ENCODE data around the gene CKAP2. TPM values are rescaled to one million over a fixed set of nuclear protein-coding genes. Genes with fewer than 3 reads are reported as not detected.

The CKAP2 gene
- total RNA-seq, 3 donors from 2014 or later = 5.7 to 18.8 (median 9.8) TPM

DNA sequence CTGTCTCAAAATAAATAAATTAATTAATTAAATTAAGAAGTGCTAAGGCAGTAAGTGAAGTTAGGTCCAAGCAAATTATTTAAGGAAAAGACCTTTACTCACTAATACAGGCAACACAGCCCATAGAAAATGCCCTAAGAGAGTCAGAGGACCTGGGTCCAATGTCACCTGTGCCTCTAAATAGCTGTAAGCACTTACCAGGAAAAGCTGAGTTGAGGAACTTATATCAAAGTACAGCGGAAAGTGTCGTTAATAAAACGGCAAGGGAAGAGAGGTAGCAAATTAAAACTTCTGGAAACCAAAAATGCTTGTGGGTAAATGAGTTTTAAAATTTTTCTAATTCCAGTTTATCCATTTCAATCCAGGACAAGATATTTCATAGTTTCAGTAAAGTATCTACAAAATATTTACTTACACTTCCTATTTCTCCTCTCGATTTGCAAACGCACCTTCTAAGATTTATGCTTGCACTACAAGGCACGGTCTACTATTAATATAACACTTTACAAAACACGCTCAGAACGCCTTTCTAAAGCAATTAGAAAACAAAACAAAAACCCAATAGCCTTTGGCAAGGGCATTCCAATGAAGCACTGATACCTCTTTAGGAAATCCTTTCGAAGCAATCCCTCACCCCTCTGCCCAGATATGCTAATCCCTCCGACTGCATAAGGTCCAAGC is 5.8 kb upstream of the CKAP2 start:
- Histone ChIP-seq H3K9me3 (no peaks in the 10 kb centered on the region), H3K36me3 (ENCODE audit: low read depth) (no peaks in the 10 kb centered on the region), H3K4me3 (peak overlapping the region; percentile 94), H3K4me1 (ENCODE audit: low read depth) (peaks cover 20% of the 10 kb centered on the region)
- DNase-seq (no peak), ATAC-seq (no peak)
- intact Hi-C loops (cut with DNase I, micrococcal nuclease) = loop anchor here in 1 of 2 donors (10.0 kb wide), 1 partner anchor 105 kb away; no protein-coding TSS in a partner anchor
- TF ChIP-seq, protein P1, sequence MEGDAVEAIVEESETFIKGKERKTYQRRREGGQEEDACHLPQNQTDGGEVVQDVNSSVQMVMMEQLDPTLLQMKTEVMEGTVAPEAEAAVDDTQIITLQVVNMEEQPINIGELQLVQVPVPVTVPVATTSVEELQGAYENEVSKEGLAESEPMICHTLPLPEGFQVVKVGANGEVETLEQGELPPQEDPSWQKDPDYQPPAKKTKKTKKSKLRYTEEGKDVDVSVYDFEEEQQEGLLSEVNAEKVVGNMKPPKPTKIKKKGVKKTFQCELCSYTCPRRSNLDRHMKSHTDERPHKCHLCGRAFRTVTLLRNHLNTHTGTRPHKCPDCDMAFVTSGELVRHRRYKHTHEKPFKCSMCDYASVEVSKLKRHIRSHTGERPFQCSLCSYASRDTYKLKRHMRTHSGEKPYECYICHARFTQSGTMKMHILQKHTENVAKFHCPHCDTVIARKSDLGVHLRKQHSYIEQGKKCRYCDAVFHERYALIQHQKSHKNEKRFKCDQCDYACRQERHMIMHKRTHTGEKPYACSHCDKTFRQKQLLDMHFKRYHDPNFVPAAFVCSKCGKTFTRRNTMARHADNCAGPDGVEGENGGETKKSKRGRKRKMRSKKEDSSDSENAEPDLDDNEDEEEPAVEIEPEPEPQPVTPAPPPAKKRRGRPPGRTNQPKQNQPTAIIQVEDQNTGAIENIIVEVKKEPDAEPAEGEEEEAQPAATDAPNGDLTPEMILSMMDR (IDR thresholded peaks at IDR 0.05) = no peak

GRCh38 chr13:52450012-52450792 is 5.1 kb upstream of the CKAP2 start, which contains the start of gene VPS36:
VPS36 (minus strand) TSS chr13:52450634; CDS start chr13:52450594, 40 bp downstream.
- Histone ChIP-seq H3K9me3 (no peaks in the 10 kb centered on the region), H3K4me3 (peak within 1 kb of the TSS; percentile 94), H3K36me3 (ENCODE audit: low read depth) (no peaks in the 10 kb centered on the region), H3K4me1 (ENCODE audit: low read depth) (peaks cover 20% of the 10 kb centered on the region)
- ATAC-seq (peak; percentile 92), DNase-seq (peak; percentile 97 to 99 (median 98))
- TF ChIP-seq, protein P1 (IDR thresholded peaks at IDR 0.05) = peak; percentile 100
- intact Hi-C loops (cut with DNase I, micrococcal nuclease) = loop anchor here in 1 of 2 donors (10.0 kb wide), 1 partner anchor 105 kb away; no protein-coding TSS in a partner anchor

- H3K4me3 ChIP-seq = peak overlapping the region; percentile 94
- ATAC-seq (no peak), DNase-seq (no peak)
- TF ChIP-seq, protein P1 (IDR thresholded peaks at IDR 0.05) = no peak
- H3K4me1 ChIP-seq (ENCODE audit: low read depth) = peaks cover 20% of the 10 kb centered on the region
- intact Hi-C loops (cut with DNase I, micrococcal nuclease) = loop anchor here in 1 of 2 donors (10.0 kb wide), 1 partner anchor 106 kb away; no protein-coding TSS in a partner anchor
- H3K36me3 ChIP-seq (ENCODE audit: low read depth) = no peaks in the 10 kb centered on the region
- no peaks in the 10 kb centered on the region for H3K9me3 ChIP-seq
Measured at GRCh38 chr13:52450793-52451116, 4.5 kb upstream of the CKAP2 start.

DNA sequence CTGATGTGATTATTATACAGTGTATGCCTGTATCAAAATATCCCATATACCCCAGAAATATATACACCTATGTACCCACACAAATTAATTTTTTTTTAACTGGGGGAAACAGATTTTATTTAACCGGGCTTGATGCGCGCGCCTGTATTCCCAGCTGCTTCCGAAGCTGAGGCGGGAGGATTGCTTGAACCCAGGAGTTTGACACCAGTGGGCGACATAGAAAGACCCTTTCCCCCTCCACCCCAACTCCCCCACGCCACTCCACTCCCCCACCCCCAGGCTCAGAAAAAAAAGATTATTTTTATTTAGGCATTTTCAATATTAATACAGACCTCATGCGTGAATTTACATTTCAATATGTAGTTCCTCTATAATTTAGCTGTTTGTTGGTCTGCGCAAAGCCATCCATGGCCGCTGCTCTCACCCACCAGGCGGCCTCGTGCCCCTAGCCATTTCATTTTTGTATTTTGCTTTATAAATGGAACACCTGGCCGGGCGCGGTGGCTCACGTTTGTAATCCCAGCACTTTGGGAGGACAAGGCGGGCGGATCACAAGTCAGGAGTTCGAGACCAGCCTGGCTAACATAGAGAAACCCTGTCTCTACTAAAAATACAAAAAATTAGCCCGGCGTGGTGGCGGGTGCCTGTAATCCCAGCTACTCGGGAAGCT is 4.0 kb upstream of the CKAP2 start:
- no peaks in the 10 kb centered on the region for H3K36me3 ChIP-seq (ENCODE audit: low read depth)
- peaks cover 24% of the 10 kb centered on the region for H3K4me1 ChIP-seq (ENCODE audit: low read depth)
- no peak for DNase-seq

GRCh38 chr13:52452470-52452869 is 2.8 kb upstream of the CKAP2 start:
- TF ChIP-seq, protein P1 (IDR thresholded peaks at IDR 0.05) = no peak
- intact Hi-C loops (cut with DNase I, micrococcal nuclease) = loop anchor here in 1 of 2 donors (10.0 kb wide), 1 partner anchor 108 kb away; no protein-coding TSS in a partner anchor
- DNase-seq = no peak
- no peaks in the 10 kb centered on the region for H3K36me3 ChIP-seq (ENCODE audit: low read depth)
- peaks cover 28% of the 10 kb centered on the region for H3K4me1 ChIP-seq (ENCODE audit: low read depth)
- no peaks in the 10 kb centered on the region for H3K9me3 ChIP-seq
- no peak overlapping the region for H3K4me3 ChIP-seq
- ATAC-seq = no peak

More for the DNA sequence above, 4.0 kb upstream of the CKAP2 start:
- no peak overlapping the region for H3K4me3 ChIP-seq
- ATAC-seq = no peak
- intact Hi-C loops (cut with DNase I, micrococcal nuclease) = loop anchor here in 1 of 2 donors (10.0 kb wide), 1 partner anchor 106 kb away; no protein-coding TSS in a partner anchor
- TF ChIP-seq, protein P1 (IDR thresholded peaks at IDR 0.05) = no peak
- H3K9me3 ChIP-seq = no peaks in the 10 kb centered on the region
